ENCODE results near the gene CLDN18.

CLDN18 gene

DNA sequence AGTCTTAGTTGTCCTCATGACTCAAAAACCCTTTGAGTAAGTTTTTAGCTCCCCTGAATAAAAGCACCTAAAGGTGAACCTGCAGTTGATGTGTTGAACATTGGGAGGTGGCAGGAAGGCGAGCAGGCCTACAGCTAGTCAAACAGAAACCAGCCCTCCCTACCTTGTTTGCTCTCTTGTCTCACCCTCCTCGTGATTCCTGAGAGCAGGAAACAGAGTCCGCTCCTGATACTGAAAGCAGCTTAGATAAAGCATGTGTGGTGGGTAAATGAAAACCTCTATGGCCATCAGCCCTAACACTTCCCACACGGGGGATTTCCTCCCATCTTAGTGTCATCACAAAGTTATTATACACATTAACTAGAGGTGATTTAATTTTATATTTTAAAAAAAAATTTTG lies 21.8 kb upstream of the CLDN18 start:
- no peak for TF ChIP-seq CTCF (IDR thresholded peaks at IDR 0.05; ENCODE audit: low read depth, low read length)

GRCh38 chr3:137988982-137989381 lies 21.0 kb upstream of the CLDN18 start:
- TF ChIP-seq CTCF (IDR thresholded peaks at IDR 0.05; ENCODE audit: low read depth, low read length): no peak
- DNase-seq (ENCODE audit: extremely low read depth, low read depth): no peak

More for the DNA sequence above, 21.8 kb upstream of the CLDN18 start:
- no peak for DNase-seq (ENCODE audit: extremely low read depth, low read depth)

GRCh38 chr3:137990427-137990826 lies 19.5 kb upstream of the CLDN18 start:
- no peak for TF ChIP-seq CTCF (IDR thresholded peaks at IDR 0.05; ENCODE audit: low read depth, low read length)
- DNase-seq (ENCODE audit: extremely low read depth, low read depth): no peak

GRCh38 chr3:137992592-137992991 lies 17.4 kb upstream of the CLDN18 start:
- DNase-seq (ENCODE audit: extremely low read depth, low read depth): no peak
- no peak for TF ChIP-seq CTCF (IDR thresholded peaks at IDR 0.05; ENCODE audit: low read depth, low read length)

GRCh38 chr3:137998121-137999042 lies 11.6 kb upstream of the CLDN18 start:
- no peak for DNase-seq (ENCODE audit: extremely low read depth, low read depth)
- no peak for TF ChIP-seq CTCF (IDR thresholded peaks at IDR 0.05; ENCODE audit: low read depth, low read length)

DNA sequence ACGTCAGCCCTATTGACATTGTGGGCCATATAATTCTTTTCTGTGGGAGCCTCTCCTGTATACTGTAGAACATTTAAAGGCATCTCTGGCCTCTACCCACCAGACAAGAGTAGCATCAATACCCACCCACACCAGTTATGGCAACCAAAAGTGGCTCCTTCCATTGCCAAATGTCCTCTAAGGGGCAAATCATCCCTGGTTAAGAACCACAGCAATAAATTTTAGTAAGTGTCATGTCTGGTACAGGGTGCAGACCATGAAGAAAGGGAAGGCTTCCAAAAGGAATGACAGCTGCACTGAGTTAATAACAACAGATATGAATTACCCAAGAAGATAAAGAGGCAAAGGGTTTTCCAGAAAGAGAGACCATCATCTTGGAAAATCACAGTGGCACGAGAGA lies 6.9 kb upstream of the CLDN18 start:
- DNase-seq (ENCODE audit: extremely low read depth, low read depth): no peak
- TF ChIP-seq CTCF (IDR thresholded peaks at IDR 0.05; ENCODE audit: low read depth, low read length): no peak

DNA sequence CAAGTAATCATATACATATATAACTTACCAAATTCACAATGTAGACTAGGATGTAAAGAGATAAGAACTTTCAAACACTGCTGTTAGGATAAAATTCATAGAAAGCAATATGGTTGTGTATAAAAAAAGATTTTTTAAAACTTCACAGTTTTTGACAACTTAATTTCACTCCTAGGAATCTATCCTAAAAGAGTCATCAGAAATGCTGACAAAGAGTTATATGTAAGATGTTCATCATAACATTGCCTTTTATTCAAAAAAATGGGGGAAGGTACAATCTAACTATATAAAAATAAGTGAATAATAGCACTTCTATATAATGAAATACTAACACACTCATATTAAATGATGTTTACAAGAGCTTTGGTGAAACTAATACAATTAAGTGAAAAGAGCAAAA lies 4.3 kb upstream of the CLDN18 start:
- no peak for DNase-seq (ENCODE audit: extremely low read depth, low read depth)
- TF ChIP-seq CTCF (IDR thresholded peaks at IDR 0.05; ENCODE audit: low read depth, low read length): no peak

All from AG09319 (cell line).